ENCODE data around the gene SPAG6. TPM values are rescaled to one million over a fixed set of nuclear protein-coding genes. Genes with fewer than 3 reads are reported as not detected.

Gene SPAG6
- total and polyA plus RNA-seq, 2 of the 8 experiments (the other 6 are each of a cell fraction or from before 2014, with no cell fraction given): 0.14 TPM; not detected in 1

- no peak overlapping the region for H2BK5ac ChIP-seq (ENCODE audit: low read depth, low read length)
- H3K18ac ChIP-seq (ENCODE audit: extremely low read depth, low read length): no peak overlapping the region
- peaks cover 60 to 100% (median 91%) of the 10 kb centered on the region in 4 experiments for H3K27me3 ChIP-seq (replicated peaks in 1 of 4; ENCODE audit: control insufficient read depth in 3 of 4, extremely low read depth in 1 of 4, insufficient read depth in 3 of 4, low read length in 3 of 4)
- H2BK20ac ChIP-seq (ENCODE audit: low read length): no peak overlapping the region
- H3K14ac ChIP-seq (ENCODE audit: insufficient read length): no peak overlapping the region
- H3K79me2 ChIP-seq (ENCODE audit: control insufficient read depth in 1 of 2, insufficient read depth in 2 of 2, low read length in 2 of 2): no peaks in the 10 kb centered on the region
- no peaks in the 10 kb centered on the region; a peak in 1 of 4 replicates for H3K9me3 ChIP-seq (ENCODE audit: insufficient read depth in 2 of 2, low read depth in 1 of 2, low read length in 1 of 2)
- H4K8ac ChIP-seq (ENCODE audit: extremely low read depth, insufficient read depth, low read length): no peak overlapping the region
- no peak overlapping the region for H2AFZ ChIP-seq (ENCODE audit: low read length)
- ChIA-PET CTCF (ENCODE audit: partially characterized antibody) (no interaction called here), POLR2A (ENCODE audit: partially characterized antibody) (no interaction called here)
- H3K27ac ChIP-seq (ENCODE audit: low read depth, low read length): no peak overlapping the region
- no peak overlapping the region for H4K91ac ChIP-seq (replicated peaks; ENCODE audit: insufficient read length, low read length)
- H2BK12ac ChIP-seq (ENCODE audit: low read depth, low read length): no peak overlapping the region
- no peak overlapping the region for H3K4ac ChIP-seq (replicated peaks; ENCODE audit: insufficient read length, low read depth, low read length)
- no peak overlapping the region for H4K5ac ChIP-seq (ENCODE audit: insufficient read length, low read depth, low read length)
- no peak overlapping the region for H3K4me2 ChIP-seq (ENCODE audit: insufficient read depth in 1 of 2, low read depth in 2 of 2, low read length in 2 of 2)
- TF ChIP-seq CTBP2 (IDR thresholded peaks at IDR 0.05; ENCODE audit: borderline replicate concordance, insufficient read depth, insufficient read length, low read length): no peak
- TF ChIP-seq CBX8 (IDR thresholded peaks at IDR 0.05; ENCODE audit: borderline replicate concordance, low read depth, low read length): peak; percentile 15; the same call in 1 of the 2 replicates
- no peak overlapping the region for H3K4me3 ChIP-seq (ENCODE audit: extremely low read depth in 1 of 4, insufficient read depth in 2 of 4, low read depth in 3 of 4, low read length in 4 of 4)
- H2BK120ac ChIP-seq (replicated peaks; ENCODE audit: low read depth, low read length): no peak overlapping the region
- peaks cover 0 to 5% (median 3%) of the 10 kb centered on the region in 4 experiments; a peak in 3 of 7 replicates for H3K4me1 ChIP-seq (replicated peaks in 1 of 4; ENCODE audit: control insufficient read depth in 3 of 4, insufficient read depth in 4 of 4, low read length in 3 of 4)
- H2BK15ac ChIP-seq (ENCODE audit: low read length): no peak overlapping the region
- WGBS, 2 experiments (ENCODE audit: extremely low coverage in 1 of 2, insufficient coverage in 1 of 2, insufficient read length in 1 of 2, insufficient replicate concordance in 2 of 2, low coverage in 1 of 2, low lambda C conversion rate in 2 of 2, missing lambda C conversion rate in 1 of 2): 14% methylated on average over 3 of the region's 3 CpGs; no CpG with 5 or more reads in 1 of the 2 experiments
- no peaks in the 10 kb centered on the region; a peak in 1 of 8 replicates for H3K36me3 ChIP-seq (ENCODE audit: control insufficient read depth in 2 of 4, insufficient read depth in 4 of 4, low read length in 3 of 4)
- DNase-seq (ENCODE audit: low read depth in 1 of 2, low spot score in 2 of 2): no peak
- H3K79me1 ChIP-seq (ENCODE audit: low read depth, low read length): no peaks in the 10 kb centered on the region
- H3K23ac ChIP-seq (ENCODE audit: insufficient read length): no peak overlapping the region
- H4K20me1 ChIP-seq (replicated peaks in 1 of 2; ENCODE audit: control insufficient read depth in 1 of 2, insufficient read depth in 2 of 2, low read length in 2 of 2): peaks cover 2 to 14% of the 10 kb centered on the region in 2 experiments
- H2AK5ac ChIP-seq (ENCODE audit: low read depth, low read length): no peak overlapping the region
- H3K9ac ChIP-seq (replicated peaks in 1 of 4; ENCODE audit: extremely low read depth in 1 of 4, low read depth in 3 of 4, low read length in 3 of 4): no peak overlapping the region
- peaks cover 7% of the 10 kb centered on the region; the same call in 1 of the 2 replicates for H3K23me2 ChIP-seq (ENCODE audit: low read depth, low read length)
- no peak for FAIRE-seq
- H3K56ac ChIP-seq (replicated peaks; ENCODE audit: insufficient read length, low read depth, low read length): no peak overlapping the region
Observed at GRCh38 chr10:22342421-22342820, 2.9 kb upstream of the SPAG6 start.

Measured in H1 (cell line).